ENCODE measurements around the gene BTD.

- TF ChIP-seq, protein P1, sequence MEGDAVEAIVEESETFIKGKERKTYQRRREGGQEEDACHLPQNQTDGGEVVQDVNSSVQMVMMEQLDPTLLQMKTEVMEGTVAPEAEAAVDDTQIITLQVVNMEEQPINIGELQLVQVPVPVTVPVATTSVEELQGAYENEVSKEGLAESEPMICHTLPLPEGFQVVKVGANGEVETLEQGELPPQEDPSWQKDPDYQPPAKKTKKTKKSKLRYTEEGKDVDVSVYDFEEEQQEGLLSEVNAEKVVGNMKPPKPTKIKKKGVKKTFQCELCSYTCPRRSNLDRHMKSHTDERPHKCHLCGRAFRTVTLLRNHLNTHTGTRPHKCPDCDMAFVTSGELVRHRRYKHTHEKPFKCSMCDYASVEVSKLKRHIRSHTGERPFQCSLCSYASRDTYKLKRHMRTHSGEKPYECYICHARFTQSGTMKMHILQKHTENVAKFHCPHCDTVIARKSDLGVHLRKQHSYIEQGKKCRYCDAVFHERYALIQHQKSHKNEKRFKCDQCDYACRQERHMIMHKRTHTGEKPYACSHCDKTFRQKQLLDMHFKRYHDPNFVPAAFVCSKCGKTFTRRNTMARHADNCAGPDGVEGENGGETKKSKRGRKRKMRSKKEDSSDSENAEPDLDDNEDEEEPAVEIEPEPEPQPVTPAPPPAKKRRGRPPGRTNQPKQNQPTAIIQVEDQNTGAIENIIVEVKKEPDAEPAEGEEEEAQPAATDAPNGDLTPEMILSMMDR (IDR thresholded peaks at IDR 0.05) = no peak
- no peak for TF ChIP-seq BHLHE40 (IDR thresholded peaks at IDR 0.05; ENCODE audit: low read depth, low read length)
- TF ChIP-seq TP53 (CRISPR knock-in tag; IDR thresholded peaks at IDR 0.05) = no peak
- no peak for TF ChIP-seq JUN (IDR thresholded peaks at IDR 0.05)
- no peak for TF ChIP-seq FOXS1 (CRISPR knock-in tag; IDR thresholded peaks at IDR 0.05)
- no peak for TF ChIP-seq POLR2A (IDR thresholded peaks at IDR 0.05; ENCODE audit: low read length)
- no peak for TF ChIP-seq ZFP36 (IDR thresholded peaks at IDR 0.05; ENCODE audit: borderline replicate concordance, partially characterized antibody)
- TF ChIP-seq RAD21 (conservative IDR thresholded peaks at IDR 0.05 in 1 of 2, IDR thresholded peaks at IDR 0.05 in 1 of 2) = no peak
- TF ChIP-seq EP300 (IDR thresholded peaks at IDR 0.05) = no peak
- no peak for TF ChIP-seq FOSL2 (IDR thresholded peaks at IDR 0.05)
- no peak for TF ChIP-seq FOSL2 (CRISPR knock-in tag; IDR thresholded peaks at IDR 0.05)
- no peak for TF ChIP-seq REST (IDR thresholded peaks at IDR 0.05)
- no peak for TF ChIP-seq EHF (CRISPR knock-in tag; IDR thresholded peaks at IDR 0.05)
- TF ChIP-seq CHD4 (IDR thresholded peaks at IDR 0.05; ENCODE audit: borderline replicate concordance) = no peak
Observed at GRCh38 chr3:15602146-15602536, 596 bp downstream of the BTD start.
